ENCODE data around the gene VDR. TPM values are rescaled to one million over a fixed set of nuclear protein-coding genes. Genes with fewer than 3 reads are reported as not detected.

Gene VDR
- 15.3 and 15.4 TPM in 2 replicates for total RNA-seq (2014; rRNA removed; shearing (Covaris generic))

DNA sequence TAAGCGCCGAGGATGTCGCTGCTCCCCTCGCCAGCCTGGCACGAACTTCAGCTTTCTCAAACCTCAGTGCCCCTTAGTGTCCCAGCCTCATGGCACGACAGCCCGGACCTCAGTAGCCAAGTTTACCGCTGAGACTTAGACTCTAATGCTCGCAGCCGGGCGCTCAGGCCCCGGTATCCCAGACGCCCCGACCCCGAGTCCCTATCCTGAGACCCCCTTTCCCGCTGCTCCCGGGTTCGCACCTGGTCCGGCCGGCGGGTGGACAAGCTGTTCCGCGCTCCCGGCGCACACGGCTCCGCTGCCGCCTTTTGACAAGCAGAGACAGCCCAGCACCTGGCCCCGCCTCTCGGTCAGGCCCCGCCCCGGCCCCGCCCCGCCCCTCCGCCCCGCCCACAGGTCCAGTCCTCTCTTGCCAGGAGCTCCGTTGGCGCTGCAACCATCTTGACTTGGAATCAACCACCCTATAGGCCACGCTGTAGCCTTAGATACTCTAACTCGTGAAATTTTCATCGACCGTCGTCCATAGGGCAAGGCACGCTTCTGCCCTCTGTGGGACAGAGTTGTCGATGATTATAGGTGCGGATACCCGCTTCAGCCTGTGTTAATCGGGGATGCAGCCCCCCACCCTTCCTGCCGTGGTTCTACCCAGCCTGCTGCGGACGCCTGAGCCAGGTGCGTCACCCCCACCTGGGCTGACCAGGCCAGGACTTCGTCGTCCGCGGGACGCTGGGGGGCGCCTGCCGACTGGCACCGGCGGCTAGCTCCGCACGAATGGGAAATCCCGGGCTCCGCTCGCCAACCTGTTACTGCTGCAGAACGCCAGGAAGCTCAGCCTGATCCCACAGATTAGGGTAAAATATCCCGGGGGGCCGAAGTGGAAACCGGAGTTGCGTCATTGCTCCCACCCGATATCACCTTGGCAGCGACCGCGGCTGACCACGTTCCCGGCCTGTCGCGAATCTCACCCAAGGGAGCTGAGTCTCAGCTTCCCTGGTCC, at the start of gene VDR:
Gene VDR (minus strand): TSS at position 282 of the 997 bp plus-strand sequence. CDS start 25,881 bp downstream, outside the sequence.
- peak; percentile 88 for DNase-seq (ENCODE audit: low spot score)

DNA sequence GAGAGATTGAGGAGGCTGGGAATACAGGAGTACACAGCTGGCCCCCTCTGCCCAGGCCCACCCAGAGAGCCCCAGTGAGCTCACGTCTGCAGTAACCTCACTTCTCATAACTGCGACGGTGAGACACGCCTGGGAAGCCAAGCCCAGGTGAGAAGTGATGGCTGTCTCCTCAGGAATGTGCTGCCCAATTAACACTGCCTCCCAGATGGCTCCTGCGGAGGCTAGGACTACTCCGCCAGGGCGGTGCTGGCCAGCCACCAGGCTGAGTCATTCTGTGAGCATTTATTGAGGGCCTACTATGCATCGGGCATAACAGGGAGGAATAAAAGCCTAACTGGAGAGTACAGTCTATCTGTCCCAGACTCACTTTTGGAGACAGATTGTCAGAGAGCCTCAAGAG, 49.3 kb upstream of the VDR start:
- DNase-seq (ENCODE audit: low spot score), result no peak

DNA sequence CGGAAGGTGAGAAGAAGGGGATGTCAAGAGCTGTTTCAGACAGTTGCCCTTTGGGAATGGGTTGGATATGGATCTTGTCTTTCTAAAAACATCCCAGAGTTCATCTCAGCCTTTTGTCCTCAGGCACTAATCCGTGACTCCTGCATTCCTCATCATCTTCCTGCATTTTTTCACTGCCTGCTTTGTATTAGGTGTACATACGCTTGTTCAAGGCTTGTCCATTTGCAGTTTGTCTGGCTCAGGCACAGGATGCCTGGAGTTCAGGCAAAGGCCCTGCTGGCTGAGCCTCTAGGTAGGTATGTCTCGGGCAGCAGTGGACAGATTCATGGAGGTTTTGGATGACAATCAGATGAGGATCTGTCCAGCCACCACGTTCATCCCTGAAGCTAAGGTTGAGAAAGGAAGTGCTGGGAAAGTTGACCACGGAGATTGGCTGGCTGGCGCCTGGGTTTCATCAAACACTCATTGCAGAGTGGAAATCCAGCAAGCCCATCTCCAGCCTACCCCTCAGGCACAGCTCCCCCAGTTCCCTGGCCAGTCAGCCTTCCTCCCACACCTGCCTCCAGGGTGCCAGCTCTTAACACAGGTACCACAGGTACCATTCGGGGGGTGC, 46.2 kb upstream of the VDR start:
- DNase-seq (ENCODE audit: low spot score), result no peak

DNA sequence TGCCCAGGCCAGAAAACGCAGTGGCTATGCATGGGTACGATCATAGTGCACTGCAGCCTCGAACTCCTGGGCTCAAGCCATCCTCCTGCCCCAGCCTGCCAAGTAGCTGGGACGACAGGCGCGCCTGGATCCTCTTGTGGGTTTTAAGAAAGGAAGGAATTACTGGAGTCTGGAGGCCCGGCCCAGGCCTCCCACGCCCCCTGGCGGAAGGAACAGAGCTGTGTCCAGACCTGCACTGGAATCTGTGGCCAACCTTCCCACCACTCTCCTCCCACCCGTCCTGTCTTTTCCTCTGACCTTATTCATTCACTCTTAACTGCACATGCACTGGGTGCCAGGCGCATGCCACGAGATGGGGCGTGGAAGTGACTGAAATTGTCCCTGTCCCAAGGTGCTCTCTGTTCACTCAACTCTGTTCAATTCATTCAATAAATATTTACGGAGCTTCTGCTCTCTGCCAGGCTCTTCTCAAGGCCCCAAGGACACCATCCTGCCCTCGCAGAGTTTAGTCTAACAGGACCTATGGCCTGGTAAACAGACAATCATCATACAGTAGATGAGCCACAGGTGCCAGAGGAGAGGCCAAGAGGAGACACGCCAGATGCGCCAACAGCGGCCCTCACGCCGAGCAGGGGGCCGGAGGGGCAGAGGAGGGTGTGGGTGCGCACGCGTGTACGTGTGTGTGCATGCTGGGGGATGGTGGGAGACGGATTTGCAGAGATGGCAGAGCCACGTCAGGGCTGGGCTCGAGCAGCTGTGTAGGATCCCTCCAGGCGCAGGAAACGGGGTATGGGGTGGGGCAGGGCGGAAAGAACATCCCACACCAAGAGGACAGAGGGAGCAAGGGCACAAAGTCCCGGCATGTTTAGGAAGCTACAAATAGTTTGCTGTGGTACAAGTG, 44.9 kb upstream of the VDR start:
- peak; percentile 91 for DNase-seq (ENCODE audit: low spot score)

DNA sequence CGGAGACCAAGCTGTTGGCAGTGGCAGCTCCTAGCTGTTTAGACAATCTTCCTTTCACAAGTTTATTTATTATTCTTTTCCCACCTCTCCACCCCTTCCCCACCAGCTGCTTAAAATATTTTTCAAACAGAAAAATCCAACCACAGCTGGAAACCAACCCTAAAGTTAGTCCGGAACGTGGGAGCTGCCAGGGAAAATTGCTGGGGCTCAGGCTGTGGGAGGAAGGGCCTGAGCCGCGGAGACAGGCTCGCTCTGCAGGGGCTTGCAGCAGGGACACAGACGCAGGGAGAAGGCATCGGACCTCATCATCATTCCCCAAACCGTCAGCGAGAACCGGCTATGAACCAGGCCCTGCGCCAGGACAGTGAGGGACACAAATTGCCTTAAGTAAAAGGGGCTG, 42.5 kb upstream of the VDR start:
- no peak for DNase-seq (ENCODE audit: low spot score)

DNA sequence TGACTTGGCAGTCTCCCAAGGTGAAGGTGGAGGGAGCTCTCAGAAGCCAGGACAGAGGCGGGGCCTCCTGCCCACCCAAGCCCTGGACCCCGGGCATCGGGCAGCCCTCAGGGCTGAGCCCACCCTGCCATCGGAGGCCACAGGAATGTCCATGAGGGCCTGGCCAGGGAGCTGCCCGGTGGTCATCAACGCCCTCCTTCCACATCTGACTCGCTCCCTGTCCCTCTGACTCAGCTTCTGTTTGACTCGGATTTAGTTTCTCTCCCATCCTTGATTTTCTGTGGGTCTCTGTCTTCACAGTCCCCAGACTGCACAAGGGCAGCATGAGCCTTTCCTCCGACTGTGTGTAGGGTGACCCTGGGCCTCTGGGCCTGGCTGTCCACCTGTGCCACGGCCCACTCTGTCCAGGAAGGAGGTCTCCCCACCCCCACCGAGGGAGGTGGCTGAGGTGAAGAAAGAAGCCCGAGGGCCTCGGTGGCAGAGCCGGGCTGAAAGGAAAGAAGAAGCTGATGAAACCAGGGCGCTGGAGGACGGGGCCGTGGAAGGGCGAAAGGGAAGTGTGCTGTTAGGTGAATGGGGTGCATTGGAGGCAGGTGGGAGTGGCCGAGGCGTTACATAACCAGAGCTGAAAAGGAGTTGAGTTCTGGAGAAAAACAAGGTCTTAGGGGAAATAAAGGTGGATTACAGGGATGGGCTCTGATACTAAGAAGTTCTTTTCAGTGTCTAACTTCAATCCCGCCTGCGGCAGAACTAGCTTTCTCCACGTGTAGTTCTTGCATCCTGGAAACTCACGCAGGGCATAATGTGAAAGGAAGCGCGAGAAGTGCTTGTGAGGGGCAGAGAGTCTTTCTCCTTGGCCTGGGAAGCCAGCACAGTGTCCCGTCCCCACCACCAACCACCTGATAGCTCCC, 41.9 kb upstream of the VDR start:
- no peak for DNase-seq (ENCODE audit: low spot score)

DNA sequence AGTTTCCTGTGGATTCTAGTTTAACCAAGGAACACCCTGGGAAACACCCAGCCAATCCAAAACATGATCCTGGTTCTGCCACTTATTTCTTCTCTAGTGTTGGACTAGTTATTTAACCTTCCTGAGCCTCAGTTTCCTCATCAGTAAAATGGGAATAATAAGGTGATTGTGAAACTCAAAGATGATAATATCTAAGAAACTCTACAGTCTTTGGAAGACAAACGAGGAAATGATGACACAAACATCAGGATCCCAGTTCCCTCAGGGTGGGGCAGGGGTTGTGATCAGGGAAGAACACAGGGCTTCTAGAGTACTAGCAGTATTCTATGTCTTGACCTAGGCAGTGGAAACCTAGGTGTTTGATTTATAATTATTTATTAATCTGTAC, 40.5 kb upstream of the VDR start:
- DNase-seq (ENCODE audit: low spot score), result no peak

DNA sequence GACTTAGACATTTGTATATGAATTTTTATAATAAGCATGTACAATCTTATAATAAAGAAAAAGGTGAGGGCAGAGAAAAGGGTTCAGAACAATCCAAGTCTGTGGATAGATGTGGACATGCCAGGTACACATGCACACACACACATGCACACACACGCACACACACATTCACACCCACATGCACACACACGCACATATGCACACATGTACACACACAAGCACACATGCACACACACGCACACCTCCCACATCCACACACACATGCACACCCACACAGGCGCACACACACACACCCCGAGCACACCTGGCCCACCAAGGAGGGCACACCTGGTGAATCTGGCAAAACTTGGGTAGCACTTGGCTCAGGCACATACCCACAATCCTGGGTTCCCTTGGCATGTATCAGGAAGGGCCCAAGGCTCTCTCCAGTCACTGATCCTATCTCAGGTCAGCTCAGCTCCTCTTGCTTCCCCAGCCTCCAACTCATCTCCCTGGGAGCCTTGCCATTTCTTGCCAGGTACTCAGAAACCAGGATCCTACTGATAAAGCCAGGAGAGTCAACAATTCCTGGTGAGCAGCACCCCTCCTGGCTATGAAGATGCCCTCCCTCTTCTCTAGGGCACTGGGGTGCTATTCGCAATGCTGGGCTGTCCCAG, 40.0 kb upstream of the VDR start:
- DNase-seq (ENCODE audit: low spot score), result no peak

DNA sequence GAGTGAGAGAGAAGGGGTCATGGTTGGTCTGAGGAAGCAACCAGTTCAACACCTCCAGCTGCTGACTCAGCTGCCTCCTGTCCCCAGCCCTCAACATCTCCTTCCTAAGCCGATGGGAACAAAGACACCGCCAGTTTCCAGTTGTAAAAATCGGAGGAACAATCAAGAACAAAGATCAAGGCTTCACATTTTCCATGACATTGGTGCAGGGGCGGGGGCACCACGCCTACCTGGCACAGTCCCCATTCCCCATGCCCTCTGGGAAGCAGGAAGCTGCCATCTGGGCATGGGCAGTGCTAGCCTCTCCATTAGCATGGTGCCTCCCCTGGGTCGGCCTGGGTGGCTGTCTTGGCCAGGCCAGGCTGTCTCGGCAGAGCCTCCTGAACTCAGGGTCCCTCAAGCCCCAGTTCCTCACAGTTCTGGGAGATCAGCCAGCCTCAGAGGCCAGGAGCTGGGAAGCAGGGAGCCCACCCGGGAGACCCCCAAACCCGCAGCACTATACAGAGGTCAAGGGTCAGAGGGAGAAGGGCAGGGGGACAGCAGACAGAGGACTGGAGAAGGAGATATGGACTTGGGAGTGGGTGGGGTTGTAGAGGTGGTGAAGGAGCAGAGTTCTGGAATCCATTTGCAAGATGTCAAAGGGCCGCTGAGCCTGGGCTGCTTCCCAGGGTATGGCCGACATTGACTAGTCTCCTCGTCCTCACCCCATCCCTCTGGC, 39.0 kb upstream of the VDR start:
- DNase-seq (ENCODE audit: low spot score), result peak; percentile 31

DNA sequence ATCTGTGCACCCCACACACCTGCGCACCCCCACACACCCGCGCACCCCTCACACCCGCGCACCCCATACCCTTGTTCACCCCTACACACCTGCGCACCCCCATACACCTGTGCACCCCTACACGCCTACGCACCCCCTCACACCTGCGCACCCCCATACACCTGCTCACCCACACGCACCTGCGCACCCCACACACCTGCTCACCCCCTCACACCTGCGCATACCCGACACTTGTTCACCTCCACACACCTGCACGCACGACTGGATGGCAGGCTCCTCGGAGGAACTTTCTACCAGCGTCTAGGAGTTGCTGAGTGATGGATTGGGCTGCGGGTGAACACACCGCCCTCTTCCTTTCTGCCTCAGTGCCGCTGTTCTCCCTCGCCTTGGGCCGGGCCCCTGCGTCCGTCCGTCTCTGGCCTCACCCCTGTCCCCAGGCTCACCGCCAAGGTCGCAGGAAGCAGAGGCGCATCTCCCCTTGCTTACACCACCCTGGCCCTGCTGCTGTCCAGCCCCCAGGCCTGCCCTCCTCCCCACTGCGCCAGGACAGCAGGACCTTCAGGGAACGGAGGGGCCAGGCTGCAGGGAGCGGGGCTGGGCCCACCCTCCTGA, 37.9 kb upstream of the VDR start:
- no peak for DNase-seq (ENCODE audit: low spot score)

DNA sequence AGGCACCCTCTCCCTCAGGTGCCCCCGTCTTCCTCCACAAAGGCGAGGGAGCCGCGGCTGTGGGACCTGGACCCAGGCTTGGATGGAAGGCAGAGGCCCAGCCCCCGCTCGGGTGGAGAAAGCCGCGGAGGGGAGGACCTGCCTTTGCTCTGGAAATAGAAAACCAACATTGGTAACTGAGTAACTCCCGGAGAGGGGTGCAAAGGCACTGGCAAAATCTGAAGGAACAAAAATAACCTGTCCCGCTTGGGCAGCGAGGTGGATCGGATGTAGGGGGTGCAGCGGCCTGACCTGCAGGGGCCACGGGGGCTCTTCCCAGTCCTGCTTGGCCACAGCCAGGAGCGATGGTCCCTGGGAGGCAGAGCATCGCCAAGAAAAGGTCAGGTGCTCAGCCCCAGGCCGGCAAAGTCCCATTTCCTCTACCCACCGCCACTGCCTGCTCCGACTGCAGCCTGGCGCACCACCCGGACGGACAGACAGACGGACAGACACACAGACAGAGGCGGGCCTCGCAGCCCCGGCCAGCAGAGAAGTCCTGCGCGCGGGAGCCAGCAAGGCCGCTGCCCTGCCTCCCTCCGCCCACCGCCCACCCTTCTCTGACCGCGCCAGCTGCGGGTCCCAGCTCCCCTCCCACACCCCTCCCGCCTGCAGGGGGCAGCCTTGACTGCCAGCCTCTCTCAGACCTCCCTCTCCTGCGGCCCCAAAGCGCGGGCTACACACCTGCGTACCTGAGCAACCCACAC, 37.2 kb upstream of the VDR start:
- no peak for DNase-seq (ENCODE audit: low spot score)

DNA sequence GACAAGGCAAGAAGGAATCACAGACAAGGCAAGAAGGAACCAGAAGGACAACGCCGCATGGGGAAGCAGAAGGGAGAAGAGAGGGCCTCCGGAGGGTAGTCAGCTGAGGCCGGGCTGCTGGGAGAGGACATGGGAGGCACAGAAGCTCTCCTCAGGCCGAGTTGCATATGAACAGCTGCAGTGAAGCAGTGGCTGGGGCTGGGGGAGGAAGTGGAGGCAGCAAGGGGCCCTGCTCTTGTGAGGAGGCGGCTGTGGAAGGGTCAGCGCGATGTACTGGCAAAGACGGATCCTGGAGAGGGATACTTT, 36.6 kb upstream of the VDR start:
- DNase-seq (ENCODE audit: low spot score), result no peak

DNA sequence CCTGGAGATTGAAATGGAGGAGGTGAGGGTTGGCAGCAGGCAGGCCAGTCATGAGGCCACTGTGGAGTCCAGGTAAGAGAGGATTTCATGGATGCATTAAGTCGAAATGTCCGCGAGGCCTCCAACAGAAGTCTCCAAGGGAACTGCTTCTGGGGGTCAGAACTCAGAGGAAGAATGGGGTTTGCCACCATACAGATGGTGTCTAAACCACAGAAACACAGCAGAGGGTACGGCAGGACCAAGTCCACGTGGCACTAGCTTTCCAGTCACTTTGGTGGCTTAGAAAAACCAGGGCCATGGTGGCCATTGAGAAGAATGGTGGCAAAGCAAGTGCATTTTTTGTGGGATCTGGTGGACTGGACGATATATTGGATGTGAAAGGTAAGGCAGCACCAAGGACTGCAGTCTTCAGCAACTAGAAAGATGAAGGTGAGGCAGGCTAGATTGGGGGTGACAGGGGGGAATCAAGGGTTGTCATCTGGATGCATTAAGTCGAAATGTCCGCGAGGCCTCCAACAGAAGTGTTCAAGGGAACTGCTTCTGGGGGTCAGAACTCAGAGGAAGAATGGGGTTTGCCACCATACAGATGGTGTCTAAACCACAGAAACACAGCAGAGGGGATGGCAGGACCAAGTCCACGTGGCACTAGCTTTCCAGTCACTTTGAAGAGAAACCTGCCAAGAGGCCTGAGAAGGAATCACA, 36.1 kb upstream of the VDR start:
- DNase-seq (ENCODE audit: low spot score), result no peak

DNA sequence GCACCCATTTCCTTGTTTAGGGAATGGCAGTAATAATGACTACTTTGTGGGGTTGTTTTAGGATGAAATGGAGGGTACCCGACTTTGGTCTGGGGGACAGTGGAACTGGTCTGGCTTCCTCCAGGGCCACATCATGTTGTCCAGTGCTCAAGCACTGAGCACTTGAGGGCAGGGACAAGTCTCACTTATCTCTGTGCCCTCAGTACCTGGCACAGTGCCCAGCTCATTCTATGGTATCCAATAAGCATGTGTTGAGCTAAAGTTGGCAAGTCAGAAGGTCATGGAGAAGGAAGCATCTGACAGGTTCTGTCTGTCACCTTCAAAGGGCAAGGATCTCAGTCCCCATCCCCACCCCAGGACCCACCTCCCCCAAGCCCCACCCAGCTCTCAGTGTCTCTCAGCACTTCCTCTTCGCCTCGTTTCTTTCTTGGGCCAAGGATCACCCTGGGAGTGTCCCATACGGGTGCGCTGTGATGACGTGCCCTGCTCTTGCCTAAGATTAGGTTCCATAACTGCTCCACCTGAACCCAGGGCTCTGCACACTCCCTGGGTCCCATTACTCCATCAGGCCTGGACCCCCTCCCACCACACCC, 34.3 kb upstream of the VDR start:
- DNase-seq (ENCODE audit: low spot score), result peak; percentile 33

DNA sequence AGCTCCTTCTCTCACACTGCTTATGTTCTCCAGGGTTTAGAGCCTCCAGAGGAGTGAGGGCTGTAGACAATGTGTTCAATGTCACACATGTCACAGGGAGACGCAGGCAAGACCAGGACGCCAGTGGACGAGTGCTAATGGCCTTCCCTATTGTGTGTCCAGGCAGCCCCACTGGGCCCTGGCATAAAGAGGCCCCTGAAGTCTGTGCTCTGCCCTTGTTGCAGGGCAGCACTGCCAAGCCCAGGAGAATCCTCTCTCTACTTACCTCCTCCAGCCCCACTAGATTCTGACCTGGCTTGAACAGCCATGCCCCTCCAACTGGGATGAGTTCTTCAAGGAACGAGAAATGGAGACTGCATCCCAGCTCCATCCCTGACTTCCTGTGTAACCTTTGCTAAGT, 33.8 kb upstream of the VDR start:
- no peak for DNase-seq (ENCODE audit: low spot score)

DNA sequence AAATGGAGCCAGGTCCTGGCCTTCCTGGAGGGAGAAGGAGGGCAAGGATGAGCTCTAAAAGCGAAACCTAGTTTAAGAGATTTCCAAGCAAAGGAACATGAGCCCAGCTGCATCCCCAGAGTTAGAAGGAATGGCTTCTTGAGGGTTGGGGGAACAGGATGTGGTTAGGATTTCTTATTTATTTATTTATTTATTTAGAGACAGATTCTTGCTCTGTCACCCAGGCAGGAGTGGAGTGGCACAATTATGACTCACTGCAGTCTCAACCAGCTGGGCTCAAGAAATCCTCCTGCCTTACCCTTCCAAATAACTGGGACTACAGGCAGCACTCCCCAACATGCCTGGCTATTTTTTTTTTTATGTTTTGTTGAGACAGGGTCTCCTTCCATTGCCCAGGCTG, 33.3 kb upstream of the VDR start:
- DNase-seq (ENCODE audit: low spot score), result no peak

DNA sequence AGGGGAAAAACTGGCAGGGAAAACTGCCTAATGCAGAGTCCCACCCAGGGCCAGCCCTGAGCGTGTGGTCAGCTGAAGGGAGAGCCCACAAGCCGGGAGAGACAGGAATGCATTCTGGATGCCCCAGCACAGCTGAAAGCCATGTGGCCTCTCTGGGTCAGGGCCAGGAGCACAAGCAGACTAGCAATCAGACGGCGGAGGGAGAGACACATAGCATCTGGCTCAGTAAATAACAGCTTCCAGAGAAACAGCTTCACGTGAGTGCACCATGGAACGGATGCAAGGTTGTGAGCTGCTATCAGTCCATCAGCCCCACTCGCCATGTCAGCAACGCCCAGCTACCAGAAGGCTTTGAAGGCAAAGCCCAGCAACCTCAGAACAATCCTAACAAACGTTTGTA, 30.4 kb upstream of the VDR start:
- DNase-seq (ENCODE audit: low spot score), result no peak

DNA sequence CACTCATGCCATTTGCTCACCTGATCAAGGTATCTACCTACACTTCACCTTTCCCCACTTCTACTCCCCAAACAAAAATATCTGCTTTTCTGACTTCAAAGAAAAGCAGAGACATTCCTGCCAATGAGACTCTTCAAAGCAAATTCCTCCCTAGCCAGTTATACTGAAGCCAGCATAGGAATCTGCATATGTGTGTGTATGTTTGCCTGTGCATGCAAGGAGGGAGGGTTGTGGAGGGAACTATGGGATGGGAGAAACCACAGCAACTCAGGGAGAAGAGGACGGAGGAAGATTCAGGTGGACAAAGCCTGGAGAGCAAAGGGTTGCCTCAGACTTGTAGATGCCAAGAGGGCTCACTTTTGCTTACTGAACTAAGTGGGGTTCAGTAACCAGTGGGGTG, 26.4 kb upstream of the VDR start:
- DNase-seq (ENCODE audit: low spot score), result no peak
